Measurements from ENCODE around the gene PDIA4.

PDIA4 gene

DNA sequence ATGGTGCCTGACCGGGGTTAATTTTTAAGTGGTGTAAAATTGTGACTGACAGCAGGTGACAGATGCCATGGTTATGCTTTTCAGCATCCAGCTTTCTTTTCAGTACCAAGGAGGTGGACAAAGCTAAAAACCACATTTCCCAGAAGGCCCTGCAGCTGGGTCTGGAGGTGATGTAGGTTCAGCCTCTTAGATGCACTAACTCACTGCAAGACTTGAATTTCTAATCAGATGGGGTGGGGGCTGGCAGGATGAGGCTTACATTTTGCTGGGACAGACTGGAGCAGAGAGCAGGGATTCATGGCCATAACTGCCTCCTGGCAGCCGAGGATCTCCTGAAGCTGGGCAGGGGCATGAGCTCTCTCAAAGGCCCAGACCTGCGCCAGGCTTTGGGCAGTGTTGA, 52.4 kb downstream of the PDIA4 start:
- DNase-seq (ENCODE audit: low read depth in 1 of 2, low spot score in 1 of 2): no peak

DNA sequence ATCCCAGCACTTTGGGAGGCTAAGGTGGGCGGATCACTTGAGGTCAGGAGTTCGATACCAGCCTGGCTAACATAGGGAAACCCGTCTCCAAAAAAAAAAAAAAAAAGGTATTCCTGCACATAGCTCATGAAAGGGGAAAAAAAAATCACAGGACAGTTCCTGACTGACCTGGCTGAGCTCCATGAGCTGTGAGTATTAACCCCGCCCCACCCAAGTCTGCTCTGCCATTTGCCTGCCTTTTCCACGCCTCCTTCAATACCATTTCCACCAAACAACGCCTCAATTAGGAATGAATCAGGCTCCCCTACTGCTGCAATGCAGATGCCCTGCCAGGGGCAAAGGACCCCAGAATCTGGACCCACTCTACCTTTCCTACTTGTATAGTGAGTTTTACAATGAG, 55.0 kb downstream of the PDIA4 start:
- no peak for DNase-seq (ENCODE audit: low read depth in 1 of 2, low spot score in 1 of 2)

DNA sequence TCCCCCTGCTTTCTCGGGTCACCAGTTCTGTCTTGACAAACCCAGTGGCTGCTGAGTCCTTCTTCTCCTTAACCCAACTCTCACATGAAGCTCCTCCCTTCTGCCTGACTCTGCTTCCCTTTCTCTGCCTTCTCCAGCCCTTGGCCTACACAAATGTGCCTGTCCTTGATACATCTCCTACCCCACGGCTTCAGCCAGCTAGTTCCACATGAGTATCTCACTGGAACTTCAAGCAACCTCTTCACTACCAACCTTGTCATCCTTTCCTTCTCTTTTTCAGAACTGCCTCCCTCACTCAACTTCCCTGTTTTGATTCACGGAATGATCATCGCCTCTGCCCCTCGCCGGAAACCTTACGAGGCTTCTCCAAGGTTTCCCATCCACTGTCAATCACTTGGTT, 55.9 kb downstream of the PDIA4 start:
- DNase-seq (ENCODE audit: low read depth in 1 of 2, low spot score in 1 of 2): no peak

DNA sequence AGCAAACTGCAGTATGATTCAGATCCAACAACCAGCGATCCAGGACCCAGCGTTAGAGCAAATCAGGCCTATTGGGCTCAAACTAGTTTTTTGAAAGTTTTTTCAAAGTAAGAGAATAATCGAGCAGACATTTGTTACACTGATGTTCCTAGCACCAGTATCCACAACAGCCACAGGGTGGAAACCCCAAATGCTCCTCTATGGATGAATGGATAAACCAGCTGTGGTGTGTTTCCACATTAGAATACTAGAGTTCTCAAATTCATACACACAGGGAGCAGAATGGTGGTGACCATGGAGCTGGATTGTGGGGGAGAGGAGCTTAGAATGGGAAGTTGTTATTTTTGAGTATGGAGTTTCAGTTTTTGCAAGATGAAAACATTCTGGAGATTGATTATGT, 60.7 kb downstream of the PDIA4 start:
- DNase-seq (ENCODE audit: low read depth in 1 of 2, low spot score in 1 of 2): no peak

DNA sequence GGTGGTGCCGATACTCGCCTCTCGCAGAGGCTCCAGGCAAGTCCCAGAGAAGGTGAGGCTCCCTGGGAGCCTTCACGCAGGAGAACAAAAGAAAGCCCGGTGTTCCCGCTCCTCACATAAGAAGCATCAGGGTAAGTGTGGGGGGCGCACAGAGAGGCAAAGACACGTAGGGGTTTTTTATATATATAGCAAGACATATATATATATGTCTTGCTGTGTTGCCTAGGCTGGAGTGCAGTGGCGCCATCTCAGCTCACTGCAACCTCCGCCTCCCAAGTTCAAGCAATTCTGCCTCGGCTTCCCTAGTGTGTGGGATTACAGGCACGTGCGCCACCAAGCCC, 61.3 kb downstream of the PDIA4 start:
- DNase-seq (ENCODE audit: low read depth in 1 of 2, low spot score in 1 of 2): no peak

DNA sequence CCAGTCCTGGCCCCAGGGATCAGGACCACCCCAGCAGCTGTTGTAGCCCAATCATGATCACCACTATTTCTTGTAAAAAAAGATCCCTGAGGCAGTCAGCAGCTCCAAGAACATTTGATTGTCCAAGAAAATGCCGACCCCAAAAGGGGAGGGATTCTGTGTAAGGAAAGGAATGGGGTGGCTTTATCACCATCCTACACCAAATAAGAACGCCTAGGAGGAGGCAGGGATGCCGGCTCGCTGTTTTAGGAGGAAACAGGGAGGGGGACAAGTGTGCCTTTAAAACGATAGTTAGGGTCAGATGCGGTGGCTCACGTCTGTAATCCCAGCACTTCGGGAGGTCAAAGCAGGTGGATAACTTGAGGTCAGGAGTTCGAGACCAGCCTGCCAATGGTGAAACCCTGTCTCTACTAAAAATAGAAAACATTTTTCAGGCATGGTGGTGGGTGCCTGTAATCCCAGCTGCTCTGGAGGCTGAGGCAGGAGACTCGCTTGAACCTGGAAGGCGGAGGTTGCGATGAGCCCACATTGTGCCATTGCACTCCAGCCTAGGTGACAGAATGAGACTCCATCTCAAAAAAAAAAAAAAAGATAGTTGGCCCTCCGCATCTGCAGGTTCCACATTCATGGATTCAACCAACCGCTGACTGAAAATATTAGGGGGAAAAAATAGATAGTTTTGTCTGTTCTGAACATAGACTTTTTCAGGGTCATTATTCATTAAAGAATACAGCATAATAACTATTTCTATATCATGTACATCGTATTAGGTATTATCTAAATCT, 63.6 kb downstream of the PDIA4 start:
- no peak for DNase-seq (ENCODE audit: low read depth in 1 of 2, low spot score in 1 of 2)

DNA sequence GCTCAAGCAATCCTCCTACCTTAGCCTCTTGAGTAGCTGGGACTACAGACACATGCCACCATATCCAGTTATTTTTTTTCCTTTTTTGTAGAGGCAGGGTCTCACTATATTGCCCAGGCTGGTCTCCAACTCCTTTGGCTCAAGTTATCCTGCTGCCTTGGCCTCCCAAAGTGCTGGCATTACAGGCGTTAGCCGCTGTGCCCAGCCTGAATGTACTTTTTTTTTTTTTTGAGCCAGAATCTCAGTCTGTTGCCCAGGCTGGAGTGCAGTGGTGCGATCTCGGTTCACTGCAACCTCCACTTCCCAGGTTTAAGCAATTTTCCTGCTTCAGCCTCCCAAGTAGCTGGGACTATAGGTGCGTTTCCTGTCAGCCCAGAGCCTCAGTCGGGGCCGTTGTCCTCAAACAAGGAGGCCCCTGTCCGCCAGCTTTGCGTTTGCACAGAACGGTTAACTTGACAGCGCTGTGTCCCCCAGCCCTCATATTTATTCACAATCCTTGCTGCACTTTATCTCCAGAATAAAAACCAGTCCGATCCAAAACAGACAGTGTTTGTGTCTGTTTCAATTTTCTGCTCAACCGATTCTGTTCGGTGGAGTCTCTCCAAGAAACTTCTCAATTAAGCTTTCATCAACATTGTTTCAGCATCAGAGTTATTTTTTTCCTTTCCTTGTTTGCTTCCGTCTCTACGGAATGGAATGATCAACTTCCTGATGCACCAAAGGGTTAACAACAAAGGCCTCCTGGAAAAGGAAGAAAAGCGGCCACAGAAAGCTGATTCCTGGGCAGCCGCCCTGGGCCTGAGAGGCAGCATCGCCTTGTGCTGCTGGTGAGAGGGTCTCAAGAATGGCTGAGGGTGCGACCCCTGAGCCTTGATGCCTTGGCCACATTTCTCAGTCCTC, 64.5 kb downstream of the PDIA4 start:
- DNase-seq (ENCODE audit: low read depth in 1 of 2, low spot score in 1 of 2): no peak

DNA sequence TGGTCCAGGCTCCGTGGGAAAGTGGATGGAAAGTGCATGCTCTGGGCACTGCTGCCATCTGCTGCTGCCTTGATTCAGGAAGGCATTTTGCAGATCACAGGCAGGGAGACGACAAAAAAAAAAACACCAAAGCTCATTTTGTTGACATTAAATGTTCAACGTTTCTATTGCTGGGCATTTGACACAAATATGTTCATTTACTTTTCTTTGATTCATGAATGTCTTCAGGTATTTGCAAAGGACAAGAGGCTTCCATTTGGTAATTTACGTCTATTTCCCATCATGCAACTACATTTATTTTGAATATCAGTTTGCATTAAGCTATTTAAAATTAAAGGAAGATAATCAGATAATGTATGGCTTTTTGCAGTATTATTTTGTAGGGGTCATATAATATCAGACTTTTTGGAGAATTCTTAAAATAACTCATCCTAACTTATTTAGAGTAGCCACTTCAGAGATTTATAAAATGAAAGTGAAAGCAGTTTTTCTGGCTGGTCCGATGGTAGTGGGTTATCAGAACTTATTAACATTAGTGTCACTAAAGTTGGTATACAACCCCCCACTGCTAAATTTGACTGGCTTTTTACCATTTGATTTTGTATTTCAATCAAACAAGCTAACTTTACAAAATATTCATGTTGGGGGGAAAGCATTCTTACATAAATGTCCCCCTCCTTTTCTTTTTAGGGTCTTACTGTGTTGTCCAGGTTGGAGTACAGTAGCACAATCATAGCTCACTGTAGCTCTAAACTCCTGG, 65.3 kb downstream of the PDIA4 start:
- peak; percentile 15 to 44 for DNase-seq (ENCODE audit: low read depth in 1 of 2, low spot score in 1 of 2)

DNA sequence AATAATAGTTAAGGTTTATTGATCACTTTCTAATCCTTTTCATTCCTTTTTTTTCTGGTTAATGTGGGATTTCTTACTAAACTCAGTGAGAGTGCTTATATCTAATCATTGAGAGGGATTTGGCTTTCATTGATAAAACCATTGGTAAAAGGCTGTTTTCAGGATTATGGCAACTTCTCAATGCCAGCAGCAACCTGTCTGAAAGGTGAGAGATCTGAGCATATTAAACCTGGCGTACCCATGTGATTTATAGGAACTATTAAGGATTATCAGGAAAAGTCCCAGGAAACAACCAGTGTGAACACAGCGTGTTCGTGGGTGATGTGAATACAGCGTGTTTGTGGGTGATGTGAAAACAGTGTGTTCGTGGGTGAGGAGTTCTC, 65.9 kb downstream of the PDIA4 start:
- DNase-seq (ENCODE audit: low read depth in 1 of 2, low spot score in 1 of 2): no peak

DNA sequence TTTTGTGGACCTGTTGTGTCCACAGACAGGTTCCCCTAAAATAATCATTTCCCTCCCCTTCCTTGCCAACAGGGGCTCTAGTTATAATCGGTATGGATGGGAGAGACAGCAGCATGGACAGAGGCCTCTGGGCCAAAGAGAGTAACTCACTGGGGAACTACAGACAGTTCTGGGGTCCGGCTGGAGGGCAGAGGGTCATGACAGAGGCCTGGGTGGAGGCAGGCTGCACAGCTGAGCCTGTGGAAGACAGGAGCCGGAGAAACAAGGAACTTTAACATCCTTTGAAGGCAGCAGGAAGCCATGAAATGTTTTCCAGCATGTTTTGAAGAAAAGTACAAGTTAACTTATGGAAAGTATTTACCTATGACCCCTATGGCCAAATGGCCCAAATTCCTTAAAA, 68.6 kb downstream of the PDIA4 start:
- no peak for DNase-seq (ENCODE audit: low read depth in 1 of 2, low spot score in 1 of 2)

DNA sequence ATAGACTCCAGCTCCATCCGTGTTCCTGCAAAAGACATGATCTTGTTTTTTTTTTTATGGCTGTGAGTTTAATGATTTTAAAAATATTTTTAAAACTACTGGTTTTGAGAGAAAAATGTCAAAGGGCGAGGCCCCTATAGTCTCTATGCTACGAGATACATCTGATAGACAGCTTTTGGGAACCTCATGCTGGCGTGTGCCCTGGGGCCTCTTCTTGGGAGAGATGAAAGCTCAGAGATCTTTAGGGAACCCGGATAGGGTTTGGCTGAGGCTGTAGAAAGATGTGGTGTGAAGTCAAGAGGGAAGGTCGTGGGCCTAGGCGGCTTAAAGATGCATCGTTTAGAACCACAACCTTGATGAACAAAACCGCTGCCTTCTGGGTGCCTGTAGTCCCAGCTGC, 70.2 kb downstream of the PDIA4 start:
- DNase-seq (ENCODE audit: low read depth in 1 of 2, low spot score in 1 of 2): no peak

DNA sequence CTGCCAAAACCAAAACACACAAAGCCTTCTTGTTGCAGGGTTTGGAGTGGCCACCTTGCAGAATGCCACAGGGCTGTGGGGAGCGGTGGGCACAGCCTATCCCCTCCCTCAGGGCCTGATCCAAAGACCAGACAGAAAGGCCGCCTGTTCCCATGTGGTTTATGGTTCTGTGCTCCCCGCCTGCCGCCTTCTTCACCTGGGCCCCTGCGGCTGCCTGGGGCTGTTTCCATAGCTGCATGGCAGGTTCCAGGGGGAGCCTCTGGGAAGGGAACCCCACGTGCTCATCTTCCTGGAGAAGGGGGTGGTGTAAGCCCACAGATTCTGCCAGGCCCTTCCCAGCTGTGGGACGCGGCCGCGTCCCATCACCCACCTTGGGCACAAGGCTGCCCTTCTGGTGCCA, 73.5 kb downstream of the PDIA4 start:
- DNase-seq (ENCODE audit: low read depth in 1 of 2, low spot score in 1 of 2): no peak

DNA sequence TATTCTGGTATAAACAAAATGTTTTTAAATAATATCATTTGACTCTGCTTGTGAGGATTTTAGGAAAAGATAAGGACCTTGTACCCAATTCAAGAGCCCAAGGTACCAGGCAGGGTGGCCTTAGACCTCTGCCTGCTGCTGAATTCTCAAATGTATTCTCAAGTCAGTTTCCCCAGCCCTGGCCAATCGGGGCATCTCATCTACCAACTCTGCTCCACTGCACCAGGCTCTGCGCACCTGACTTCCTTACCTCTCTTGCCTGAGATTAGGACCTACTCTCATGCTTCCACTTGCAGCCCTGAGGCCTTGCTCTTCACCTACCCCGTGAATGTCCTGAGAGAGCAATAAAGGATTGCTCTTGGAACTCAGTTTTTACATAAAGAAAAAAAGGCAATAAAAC, 74.6 kb downstream of the PDIA4 start:
- DNase-seq (ENCODE audit: low read depth in 1 of 2, low spot score in 1 of 2): no peak
